SW480 (cell line): ENCODE results near the gene MEPE.

ENCODE experiments used
- DNase-seq: peaks from one replicate; pipeline ENCODE4 v3.0.0-alpha.2; 2016; ENCODE audit warnings: low spot score

The MEPE gene, protein sequence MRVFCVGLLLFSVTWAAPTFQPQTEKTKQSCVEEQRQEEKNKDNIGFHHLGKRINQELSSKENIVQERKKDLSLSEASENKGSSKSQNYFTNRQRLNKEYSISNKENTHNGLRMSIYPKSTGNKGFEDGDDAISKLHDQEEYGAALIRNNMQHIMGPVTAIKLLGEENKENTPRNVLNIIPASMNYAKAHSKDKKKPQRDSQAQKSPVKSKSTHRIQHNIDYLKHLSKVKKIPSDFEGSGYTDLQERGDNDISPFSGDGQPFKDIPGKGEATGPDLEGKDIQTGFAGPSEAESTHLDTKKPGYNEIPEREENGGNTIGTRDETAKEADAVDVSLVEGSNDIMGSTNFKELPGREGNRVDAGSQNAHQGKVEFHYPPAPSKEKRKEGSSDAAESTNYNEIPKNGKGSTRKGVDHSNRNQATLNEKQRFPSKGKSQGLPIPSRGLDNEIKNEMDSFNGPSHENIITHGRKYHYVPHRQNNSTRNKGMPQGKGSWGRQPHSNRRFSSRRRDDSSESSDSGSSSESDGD

DNA sequence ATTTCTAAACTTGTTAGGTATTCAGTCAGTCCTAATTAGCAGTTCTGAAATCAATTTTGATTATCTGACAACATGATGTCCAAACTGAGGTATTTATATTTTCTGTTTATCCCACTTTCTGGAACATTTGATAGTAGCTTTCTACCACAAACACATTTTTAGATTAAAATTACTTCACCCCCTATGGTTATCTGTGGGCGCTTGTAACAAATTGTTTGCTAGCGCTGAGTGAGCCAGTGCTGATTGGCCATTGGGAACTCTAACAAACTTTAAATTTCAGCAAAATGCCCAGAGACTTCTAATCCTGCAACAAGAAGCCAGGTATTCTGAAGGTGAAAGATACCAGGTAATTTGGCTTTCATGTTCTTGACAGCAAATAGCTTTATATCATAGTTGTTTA lies at the start of gene MEPE:
TSS of gene MEPE (plus strand) at position 301 of the 400 bp plus-strand sequence. CDS start 1,746 bp downstream, outside the sequence.
- no peak for DNase-seq

DNA sequence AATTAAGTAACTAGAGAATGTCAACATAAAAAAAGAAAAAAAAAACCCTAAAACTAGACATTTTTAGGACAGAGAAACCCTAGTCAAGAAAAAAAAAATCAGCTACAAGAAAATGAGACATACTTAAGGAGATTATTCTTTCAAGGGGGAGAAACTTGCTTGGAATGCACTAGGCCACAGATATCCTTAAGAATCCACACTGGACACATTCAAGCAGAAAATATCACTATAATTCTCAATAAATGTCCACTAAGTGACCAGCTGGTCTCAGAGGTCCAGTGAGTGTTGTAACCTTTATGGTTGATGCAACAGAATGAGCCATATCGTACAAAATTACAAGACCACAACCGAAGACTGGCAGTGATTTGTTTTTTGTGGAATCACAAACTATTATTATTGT lies 49.0 kb upstream of the MEPE start:
- no peak for DNase-seq

DNA sequence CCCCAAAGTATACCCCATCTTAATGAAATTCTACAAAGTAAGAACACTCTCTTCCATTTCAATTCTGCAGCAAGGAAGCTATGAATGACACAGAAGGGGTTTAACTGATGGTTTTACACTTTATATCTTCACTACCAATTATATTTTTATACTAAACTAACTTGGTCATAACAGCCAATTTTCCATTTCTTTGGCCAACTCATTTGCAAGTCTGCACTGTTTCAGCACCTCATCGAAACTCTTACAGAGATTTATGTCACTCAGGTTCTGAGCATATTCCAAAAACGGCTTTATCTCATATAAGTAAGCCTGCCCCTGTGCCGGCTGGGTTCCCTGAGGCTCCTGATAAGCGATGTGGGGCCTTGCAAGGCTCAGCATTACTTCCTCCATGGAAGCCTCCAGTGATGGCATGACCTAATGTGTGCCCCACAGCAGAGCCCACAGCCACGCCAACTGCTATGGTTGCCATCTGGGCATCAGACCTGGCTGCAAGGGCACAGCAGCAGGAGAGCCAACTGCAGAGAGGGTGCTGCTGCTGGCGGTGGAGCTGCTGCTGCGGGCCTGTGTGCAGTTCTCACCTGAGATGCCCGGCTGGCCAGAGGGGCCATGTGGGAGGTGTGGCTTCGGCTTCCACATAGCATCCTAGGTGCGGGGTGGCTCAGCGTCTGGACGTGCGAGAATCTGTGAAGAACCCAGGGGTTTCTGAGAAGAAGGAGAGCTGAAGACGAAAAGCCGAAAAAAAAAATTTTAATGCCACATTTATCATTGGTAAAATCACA lies 46.8 kb upstream of the MEPE start:
- DNase-seq = no peak

DNA sequence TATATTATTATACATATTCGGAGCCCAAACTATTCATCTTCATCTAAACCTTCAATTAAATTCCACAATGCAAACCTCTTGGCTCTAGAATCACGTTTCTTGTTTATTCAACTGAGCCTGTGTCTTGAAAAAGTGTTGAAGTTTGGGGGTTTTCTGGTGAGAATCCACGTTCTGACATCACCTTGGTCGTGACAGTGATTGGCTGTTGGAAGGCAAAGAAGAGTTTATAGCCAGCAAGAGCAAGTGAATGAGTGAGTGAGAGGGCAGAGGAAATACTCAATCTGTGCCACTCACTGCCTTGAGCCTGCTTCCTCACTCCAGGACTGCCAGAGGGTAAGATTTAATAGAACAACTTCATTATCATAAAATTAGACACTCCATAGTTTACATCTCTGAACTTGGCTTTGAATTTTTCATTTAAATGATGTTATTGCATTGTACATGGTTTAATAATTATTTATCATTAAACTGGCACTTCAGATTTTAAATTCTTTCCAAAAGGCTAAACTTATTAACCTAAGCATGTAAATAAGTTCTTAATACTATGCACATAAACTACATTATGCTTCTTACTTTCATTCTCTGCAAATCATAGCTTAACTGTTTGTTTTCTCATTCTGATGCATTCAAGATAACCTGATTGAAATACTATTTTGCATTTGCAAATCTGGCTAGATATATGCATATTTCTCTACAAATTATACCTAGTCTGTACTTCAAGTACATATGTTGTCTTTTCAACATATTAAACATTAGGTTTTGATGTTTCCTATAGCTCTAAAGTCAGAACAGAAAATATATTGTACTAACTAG lies 33.3 kb upstream of the MEPE start, which contains the start of gene IBSP:
TSS of gene IBSP (plus strand) at position 254 of the 813 bp plus-strand sequence. CDS start 2,808 bp downstream, outside the sequence.
- no peak for DNase-seq

DNA sequence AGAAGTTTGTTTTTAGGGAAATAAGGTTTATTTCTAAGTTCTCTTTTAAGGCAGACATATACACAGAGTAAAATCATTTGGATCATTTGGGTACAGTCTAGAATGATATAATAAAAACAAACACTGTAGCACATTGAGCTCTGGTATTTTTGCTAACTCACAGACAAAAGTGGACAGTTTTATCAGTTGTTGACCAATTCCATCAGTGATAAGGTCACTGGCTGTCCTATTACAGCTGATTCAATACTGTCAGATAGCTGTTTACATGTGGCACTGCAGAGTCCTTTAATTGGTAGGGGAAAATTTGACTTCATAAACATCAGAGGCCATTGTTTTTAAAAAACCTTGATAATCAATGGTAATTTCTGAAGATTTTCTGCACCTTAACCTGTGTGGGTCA lies 29.9 kb upstream of the MEPE start:
- no peak for DNase-seq

DNA sequence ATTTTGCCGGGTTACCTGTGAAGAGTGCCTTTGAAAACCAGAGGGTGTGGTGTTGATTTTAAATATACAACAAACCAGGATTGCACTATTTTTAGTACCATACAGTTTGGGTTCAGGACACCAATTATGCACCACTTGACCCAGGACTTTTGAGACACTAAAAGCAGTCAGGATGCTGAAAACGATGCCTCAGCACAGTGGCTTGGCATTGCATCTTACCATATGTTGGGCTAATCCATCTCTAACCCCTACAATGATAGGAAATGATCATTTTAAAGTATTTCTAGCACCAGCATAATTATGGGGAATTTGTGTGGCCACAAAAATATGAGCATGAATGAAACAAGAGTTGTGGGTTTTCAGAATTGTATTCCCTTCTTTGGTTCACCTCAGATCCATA lies 29.3 kb upstream of the MEPE start:
- DNase-seq = no peak

DNA sequence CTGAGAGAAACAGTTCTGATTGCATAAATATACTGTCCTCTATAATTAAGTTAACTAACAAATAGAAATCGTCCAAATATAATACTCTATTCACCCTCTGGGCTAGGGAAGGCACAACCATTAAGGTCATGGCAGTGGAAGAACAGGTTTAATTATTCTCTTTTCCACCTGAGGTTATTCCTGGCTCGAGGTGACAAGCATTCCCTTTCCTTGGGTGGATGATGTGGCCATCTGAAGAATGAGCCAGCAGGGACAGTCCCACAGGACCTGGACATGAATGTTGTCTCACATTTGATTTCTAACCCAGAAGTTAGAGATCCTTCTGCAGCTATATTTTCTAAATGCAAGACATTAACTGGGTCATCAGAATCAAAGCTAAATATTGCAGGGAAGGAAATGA lies 27.9 kb upstream of the MEPE start:
- no peak for DNase-seq

DNA sequence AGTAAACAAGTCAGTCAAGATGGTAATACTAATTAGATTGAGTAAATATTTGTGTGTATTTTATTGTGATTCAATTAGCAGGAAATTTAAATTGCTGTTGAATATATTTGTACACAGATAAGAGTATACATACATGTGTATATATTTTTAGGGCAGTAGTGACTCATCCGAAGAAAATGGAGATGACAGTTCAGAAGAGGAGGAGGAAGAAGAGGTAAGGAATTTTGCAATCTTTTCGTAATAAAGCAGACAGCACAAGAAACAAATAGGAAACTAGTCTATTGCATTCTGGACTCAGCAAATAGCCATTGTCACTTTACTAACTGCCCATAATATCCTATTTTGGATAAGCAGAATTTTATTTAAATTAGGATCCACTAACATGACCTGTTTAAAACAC lies 26.8 kb upstream of the MEPE start:
- no peak for DNase-seq

DNA sequence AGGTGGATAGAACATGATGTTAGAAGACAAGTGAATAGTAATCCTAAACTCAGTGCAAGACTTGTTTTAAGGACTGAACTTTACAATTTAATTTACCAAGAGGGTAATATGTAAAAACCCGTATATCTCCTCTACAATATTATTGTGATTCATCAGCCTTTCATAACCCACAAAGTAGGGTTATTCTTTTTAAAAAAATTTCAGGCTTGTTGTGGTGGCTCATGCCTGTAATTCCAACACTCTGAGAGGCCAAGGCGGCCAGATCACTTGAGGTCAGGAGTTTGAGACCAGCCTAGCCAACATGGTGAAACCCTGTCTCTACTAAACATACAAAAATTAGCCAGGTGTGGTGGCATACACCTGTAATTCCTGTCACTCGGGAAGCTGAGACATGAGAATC lies 26.2 kb upstream of the MEPE start:
- DNase-seq = no peak

DNA sequence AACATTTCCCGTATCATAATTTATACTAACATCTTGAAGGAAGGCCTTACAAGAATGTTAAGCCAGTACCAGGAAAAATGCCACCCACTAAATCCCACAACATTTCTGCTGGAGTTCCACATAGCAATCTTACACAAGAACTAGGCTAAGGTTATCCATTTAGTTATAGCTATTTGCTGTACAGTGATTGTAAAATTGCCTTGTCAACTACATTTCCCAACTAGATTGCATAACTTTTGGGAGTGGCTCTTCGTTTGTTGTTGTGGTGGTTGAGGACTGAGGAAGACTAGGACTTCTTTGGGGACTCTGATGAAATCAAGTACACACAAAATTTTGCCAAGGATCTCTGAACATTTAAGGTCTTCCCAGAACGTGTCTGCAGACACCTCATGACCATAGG lies 25.4 kb upstream of the MEPE start:
- no peak for DNase-seq

DNA sequence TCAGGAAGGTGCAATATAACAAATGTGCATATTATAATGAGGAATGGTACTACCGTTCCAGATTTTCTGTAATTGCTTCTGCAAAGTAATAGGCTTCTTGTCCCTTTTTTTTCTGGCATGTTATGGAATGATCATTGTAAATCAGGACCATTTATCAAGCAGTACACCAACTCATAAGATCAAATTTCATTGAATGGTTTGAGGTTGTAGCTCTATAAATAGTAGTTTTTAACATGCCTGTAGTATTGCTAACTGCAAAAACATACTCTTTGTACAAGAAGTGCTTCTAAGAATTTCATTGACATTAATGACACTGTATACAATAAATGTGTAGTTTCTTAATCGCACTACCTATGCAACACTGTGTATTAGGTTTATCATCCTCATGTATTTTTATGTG lies 20.8 kb upstream of the MEPE start:
- no peak for DNase-seq

DNA sequence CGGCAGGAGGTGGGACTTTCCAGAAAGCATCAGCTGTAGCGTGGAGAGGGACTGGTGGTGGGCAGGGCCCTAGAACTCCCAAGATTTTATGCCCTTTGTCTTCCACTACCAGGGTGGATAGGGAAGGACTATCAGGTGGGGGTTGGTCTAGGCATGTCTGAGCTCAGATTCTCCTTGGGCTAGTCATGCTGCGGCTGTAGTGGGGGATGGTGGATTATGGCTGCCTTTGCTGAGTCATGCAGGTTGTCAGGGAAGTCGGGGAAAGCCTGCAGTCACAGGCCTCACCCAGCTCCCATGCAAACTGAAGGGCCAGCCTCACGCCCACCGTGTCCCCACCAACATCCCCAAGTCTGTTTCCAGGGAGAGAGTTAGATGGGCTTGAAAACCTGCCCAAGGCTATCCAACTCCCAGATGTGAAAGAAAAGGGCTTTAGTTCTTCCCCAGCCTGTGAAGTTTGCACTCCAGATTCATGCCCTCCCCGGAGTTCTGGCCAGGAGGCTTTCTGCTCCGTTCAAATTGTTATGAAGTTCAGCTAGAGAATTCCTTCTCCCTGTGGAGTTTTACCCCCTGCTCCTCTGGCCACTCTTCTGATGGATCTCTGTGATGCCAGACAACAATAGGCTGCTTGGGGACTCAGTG lies 13.4 kb upstream of the MEPE start:
- no peak for DNase-seq

DNA sequence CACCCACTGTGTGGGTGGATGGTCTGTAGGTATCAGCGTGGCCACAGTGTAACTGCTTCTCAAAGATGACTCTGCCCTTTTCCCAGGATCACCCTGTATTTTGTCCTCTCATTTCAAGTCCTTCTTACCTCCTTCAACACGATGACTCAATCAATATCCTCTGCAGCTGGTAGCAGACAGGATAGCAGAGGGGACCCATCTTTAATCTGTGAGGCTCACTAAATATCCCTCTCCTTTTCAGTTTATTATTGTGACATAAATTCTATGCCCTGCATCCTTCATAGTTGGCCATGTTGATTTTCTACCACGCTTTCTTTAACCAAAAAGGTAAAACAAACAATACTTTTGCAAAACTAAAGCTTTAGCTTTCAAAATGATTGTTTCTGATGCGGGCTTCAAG lies 9.6 kb upstream of the MEPE start:
- DNase-seq = no peak

DNA sequence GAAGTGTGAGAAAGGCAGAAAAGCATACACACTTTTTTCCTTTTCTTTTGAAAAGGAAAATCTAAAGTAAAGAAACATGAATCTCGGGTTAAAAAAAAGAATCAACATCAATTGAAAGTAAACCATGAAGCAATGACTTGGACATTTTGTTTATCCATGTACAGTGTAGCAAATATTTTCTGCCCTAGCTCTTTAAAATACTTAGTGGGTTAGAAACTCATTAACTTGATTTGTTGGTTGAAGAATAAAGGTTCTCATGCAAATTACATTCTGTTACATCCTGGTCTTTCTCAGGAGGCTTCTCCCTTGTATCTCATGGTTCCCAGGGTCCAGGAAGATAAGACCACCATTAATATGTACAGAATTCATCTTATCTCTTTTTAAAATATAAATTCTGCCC lies 9.0 kb upstream of the MEPE start:
- no peak for DNase-seq

DNA sequence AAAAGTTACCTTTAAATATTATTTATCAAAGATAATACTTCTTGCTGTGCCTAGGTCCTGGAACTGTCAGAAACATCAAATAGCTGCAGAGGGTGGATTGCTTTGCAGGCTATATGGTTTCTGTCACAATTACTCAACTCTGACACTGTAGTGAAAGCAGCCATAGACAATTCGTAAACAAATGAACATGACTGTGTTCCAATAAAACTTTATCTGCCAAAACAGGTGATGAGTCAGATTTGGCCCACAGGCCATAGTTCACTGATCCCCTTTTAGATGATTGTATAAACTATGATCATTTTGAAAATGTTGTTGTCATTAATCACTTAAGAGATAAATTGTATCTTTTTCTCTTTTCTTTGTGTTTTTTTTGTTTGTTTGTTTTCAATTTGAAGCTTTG lies 8.4 kb upstream of the MEPE start:
- DNase-seq = no peak

DNA sequence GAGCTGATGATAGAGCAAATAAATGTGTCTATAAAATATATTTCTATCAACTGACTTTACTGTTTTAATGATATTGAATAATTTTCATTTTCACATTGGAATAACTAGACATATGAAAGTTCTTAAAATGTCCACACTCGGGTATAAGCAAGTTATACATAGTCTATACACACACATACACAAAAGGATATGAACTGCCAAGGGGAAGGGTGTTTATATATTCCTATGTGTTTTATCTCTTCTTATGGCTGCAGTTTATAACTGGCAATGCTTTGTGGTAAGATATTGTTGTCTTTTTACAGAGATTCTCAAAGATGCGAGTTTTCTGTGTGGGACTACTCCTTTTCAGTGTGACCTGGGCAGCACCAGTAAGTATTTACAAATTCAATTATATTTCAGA lies 1.6 kb downstream of the MEPE start:
- no peak for DNase-seq

DNA sequence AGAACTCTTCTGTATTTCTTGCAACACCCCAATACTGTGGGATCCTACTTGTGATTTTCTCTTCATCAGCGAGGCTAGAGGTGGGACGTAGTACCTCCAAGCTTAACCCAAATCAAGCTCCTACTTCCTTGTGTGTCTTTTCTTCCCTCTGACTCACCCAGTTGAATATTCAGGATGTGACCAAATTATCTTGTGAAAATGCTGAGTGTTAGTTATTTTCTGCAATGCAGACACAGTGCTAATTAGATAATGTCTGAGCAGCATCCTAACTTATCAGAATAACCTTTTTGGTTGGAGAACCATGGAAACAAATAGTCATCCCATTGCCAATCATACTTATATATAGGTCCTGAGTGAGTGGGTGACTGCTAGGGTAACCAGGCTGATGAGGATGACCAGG lies 2.4 kb downstream of the MEPE start:
- DNase-seq = no peak

DNA sequence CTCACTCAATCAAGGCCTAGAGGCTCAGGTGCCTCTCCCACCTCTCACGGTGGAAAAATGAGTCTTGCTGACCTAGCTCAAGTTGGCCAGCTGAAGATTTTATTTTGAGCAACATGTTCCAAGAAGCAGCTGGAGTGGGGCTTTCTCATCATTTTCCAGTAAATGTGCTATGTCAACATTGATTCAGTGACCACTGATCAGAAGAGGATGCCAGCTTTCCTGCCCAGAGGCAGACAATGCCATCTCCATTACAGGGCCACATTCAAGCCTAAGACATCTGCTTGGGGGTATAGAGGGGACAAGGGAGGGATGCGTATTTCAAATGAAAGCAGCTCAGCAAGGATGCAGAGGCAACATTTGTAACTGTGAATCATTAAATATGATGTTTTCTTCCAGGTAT lies 3.0 kb downstream of the MEPE start:
- no peak for DNase-seq

DNA sequence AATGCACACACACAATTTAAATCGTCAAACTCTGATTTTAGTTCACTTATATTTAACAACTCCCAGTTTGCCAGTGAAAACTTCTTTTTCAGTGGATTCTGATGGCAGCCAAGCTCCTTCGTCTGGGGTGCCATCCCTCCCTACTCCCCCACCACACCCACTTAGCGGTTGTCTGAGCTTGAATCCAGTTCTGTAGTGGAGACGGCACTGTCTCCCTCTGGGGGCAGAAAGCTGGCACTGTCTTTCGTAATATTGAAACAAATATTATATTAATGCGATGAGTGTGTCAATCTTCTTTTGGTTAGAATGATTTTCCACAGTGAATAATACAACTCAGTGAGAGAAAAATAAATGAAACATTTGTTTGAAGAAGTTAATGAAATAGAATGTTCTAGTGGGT lies 5.4 kb downstream of the MEPE start:
- DNase-seq = no peak

DNA sequence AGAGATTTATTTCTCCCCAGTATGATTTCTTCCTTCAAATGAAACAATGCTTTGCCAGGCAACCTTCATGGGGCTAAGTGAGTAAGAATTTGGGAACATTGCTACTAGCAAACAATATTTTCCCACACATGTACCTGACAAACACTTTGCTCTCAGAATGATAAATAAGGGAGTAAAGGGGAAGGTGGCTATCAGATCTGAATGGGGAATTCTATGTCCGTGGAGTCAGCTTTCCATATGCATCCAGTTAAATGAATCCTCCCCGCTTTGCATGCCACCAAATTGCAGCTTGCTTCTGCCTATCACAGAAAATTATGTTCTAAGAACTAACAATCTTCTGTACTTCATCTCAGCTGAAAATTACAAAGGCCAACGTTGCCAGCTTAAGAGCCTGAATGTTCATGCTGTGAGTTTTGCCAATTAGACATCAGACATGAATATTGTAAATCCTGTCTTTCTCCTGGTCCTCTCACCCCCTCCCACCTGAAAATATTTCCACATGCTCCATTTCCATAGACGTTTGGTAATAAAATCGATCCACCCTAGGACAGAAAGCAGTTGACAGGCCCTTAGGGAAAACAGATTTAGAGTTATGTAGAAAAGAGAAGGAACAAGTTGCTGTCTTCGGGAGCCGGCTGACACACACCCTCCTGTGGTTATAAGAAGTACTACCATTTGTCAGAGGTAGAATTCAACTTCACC lies 6.3 kb downstream of the MEPE start:
- peak; percentile 40 for DNase-seq

DNA sequence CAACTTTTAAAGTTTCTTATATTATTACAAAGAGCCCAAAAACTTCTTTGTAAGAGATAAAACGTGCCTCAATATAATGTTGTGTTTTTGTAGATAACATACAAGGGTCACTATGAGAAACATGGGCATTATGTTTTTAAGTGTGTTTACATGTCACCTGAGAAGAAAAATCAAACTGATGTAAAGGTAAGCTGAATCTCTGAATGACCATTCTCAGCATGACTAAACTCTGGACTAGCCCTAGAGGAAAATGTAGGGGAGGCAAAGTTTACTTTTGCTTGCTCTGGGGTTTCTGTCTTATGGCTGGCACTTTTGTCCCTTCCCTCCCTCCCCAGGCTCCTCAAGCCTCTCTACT lies 6.8 kb downstream of the MEPE start:
- no peak for DNase-seq
